ENCODE data around the gene AK8. TPM values are rescaled to one million over a fixed set of nuclear protein-coding genes. Genes with fewer than 3 reads are reported as not detected.

AK8 gene
- total RNA-seq, 1 donor from 2014 or later, result 0.13 TPM

DNA sequence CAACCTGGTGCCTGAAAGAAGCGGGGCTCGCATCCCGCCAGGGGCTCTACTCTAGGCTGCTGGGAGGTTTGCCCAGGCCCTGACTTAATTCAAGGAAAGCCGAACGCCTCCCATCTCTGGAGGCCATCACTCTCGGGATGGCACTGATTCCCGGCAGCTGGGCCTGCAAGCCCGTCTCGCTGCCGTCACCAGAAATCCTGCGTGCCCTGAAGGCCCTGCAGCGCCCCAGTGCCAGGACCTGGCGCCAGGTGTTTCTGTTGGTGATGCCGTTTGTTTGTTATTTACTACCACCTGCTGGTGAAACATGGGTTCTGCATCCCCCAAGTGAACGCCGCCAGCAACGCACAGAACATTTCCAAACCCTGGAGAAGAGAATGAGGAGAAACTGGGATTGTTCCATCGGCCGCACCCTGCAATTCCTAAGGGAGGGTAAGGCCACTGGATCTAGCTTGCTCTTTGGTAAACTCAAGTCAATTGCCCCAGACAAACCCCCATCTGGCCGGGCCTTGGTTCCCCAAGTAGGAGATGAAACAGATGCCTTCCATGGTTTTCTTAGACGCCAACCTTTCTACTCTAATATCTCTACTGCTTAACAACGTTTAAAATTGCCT is 77.9 kb downstream of the AK8 start:
- peak; percentile 82 for DNase-seq (ENCODE audit: low read depth)

DNA sequence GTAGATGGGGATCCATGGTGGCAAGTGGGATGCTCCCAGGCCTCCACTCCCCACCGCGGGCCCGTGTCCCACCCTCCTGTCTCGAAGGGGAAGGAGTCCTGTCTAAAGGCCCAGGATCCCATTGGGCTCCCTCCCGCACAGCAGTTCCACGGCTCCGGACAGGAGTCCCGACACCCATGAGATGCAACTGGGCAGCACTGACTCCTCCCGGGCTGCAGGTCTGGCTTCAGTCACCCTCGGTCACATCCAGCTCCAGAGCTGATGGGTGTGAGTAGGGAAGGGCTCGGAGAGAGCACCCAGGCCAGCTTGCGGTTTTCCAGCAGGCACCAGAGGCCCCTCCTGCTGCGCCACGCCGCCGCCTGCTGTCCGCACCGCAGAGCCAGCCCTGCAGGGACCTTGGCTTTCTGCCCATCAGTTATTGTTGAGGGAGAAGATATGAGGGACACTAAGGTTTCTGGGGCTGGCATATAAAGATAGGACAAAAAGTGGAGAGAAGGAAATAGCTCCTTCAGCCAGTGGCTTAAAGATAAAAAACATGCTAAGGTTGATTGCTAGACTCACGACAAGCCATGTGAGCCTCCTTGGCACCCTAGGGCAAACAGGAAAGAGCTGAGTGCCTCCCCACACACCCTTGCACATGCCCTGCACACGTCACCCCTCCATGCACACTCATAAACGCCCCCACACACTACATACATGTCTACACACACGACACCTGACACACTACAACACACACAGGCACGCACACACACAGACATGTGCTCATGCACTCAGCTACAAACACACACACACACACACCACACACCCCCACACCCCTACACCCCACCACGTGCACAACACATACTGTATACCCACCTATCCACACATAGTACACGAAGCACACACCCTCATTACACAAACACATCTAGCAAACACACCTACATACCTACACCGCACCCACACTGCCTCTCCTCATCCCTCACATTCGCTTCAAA is 79.0 kb downstream of the AK8 start:
- DNase-seq (ENCODE audit: low read depth), result no peak

DNA sequence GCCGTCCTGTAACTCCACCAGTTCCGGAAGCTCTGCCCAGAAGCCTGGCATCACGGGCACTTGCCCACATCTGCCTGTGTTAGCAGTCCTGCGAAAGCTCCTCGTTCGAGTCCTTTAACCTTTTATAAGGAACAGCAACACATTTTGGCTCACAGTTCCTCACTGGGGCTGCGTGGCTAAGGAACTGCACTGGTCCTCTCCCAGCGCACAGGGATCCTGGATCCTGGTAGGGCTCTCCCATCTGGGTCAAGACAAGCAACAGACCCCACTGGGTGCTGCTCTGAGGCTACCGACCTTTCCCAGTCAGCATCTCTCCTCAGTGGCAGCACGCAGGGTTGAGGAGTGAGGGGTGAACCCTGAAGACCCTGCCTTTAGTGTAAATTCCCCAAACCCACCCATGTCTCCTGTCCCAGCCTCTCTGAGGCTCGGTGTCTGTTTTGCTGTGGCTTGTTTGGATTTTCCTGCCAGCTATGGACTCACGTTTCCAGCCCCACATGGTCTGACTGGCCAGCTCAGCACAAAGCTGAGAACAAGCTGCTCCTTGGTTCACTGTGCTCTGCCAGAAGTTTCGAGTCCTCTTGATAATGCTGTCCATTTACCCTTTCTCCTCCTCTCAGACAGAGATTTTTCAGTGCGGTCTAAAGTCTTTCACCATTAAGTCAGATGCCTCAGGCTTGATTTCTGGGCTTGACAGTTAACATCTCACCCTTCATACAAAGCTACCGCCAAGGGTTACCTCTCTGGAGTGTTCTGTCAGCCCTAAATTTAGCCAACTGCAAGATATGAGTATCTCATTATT is 80.0 kb downstream of the AK8 start:
- DNase-seq (ENCODE audit: low read depth), result no peak

DNA sequence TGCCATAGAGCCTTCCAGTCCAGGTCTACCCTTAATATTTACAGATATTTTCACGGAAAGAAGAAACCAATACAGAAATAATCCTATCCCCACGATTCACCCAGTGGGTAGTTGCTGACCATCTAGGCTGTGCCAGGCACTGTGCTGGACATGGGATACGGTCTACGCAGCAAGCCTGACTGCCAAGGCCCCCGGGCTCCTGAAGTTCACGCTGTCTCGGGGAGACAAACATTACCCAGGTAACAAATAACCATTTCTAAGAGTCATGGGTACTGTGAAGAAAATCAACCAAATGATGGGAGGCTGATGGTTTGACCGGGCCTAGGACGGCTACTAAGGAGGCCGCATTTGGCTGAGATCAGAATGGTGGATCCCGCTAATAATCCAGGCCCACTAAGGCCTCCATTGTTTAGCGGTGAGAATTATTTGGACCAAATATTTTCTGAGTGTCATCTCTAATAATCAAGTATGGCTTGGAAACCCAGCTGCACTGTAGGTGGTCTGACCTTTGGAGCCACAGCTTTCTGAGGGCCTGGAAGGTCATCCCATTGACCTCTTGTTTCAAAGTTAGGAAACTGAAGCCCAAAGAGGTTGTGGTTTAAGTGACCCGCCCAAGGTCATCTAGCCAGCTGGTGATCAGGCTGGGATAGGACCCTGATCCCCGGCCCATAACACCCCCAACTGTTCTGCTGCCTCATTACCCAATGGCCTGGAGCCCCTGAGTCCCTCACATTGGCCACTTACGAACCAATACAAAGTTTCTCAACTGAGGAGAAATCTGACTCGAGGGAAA is 82.4 kb downstream of the AK8 start:
- DNase-seq (ENCODE audit: low read depth), result no peak

DNA sequence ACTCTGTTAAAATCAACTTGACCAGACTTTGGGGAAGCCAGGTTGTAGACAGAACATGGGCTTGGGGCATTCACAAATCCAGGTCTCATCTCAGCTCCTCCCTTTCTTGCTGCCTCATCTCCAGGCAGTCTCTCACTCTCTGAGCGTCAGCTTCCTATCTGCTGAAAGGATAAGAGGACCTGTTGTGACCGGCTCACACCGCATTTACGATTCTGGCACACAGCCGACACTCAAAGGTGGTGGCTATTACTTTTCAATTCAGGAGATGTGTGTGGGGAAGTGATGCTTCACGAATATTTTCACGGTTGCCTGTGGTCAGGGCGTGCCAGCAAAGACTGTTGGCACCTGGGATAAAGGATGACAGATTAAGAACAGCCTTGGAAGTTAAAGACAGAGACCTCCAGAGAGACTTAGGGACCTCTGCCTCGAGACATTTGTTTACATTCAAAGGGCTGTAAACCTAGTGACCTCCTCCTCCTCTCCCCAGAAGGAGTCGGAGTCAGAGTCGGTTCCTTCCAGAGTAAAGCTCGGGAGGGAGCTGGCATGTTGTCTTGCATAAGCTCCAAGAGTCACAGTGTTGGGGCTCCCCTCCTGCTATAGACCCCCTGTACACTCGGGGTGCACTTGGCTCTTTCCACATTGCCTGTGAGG is 83.2 kb downstream of the AK8 start:
- no peak for DNase-seq (ENCODE audit: low read depth)

DNA sequence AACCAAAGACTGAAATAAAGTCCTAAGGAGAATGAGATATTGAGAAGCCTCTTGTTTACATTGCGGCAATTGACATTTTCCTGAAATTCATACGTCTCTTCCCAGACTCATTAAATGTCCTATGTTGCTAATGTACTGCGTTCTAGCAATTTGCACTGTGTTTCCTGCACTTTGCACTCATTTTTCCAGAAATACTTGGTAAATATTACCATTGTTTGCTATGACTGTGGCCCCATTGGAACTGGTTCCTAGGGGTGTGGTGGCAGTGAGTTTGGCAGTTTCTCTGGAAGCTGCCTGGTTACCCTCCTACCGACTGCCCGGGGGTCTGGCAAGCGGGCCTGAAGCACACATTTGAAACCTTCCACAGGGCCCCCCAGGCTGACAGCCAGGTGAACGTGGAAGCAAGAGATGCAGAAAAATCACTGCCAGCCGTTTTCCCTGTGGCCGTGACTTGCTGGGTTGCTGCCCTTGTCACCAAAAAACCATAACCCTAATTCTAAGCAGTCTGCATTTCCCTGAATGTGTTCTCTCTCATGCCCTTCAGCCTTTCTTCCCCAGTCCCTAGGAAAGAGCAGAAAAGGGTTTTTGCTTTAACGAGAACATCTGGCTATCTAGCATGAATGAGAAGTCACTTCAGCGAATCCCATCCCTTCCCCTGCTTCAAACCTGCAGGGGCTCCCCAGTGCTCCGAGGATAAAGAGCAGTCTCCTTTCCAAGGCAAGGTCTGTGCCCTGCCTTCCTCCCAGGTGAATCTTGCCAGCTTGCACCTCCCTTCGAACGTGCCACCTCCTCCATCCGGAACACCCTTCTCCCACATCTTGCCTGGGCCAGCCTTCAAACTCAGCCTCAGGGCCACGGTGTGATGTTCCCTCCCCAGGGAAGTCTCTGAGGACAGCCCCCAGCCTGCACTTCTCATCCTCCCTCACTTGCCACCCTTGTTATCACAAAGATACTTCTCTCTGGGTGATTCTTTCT is 84.2 kb downstream of the AK8 start:
- DNase-seq (ENCODE audit: low read depth), result no peak

DNA sequence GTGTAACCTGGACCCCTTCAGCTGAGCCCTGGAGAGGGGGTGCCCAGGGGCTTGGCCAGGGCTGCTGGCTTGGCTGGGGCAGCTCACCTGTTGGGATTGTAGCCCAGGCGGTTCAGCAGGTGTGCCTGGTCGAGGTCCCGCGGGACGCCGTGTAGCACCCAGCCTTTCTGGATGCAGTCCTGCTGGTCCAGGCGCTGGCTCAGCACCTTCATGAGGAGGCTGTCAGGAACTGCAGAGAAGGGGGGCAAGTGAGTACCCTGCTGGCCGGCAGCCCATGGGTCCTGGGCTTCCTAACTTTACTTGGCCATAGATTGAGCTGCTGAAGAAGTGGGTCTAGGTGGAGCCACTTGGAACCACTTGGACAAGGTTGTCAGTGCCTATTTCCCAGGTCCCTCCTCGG is 85.5 kb downstream of the AK8 start:
- DNase-seq (ENCODE audit: low read depth), result no peak

DNA sequence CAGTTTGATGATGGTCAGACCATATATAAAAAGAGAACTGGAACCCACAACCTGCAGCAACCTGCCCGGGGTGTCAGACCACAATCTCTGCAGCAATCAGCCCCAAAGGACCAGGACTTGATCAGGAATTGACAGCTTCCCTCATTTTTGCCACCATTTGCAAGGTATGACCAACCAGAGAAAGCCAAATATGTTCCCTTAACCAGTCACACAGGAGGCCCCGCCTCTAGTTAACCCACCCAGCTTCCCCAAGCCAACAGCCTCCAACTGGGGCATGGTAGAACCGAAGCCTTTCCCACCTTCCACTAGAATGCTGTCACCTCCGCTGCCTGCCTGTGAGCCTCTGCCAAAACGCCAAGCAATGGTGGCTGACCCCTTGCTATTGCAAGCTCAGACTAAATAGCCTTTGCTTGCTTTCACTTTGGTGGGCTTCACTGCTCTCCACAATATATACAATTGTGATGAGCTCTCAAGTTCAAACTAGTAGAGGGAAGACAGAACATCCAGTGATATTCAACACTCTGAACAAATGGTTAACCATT is 86.3 kb downstream of the AK8 start:
- no peak for DNase-seq (ENCODE audit: low read depth)

DNA sequence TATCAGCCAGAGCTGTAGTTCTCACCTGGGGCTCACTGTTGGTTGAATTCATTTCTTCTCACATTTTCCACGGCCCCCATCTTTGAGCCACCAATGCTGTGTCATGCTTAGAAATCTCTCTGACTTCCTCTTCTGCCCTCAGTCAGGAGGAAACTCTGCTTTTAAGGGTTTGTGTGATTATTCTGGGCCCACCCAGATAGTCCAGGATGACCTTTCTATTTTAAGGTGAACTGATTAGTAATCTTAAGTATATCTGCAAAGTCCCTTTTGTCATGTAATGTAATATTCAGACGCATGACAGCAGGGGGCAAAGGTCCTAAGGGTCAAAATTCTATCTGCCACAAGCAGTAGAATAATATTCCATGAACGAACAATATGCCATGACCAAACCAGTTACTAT is 88.4 kb downstream of the AK8 start:
- no peak for DNase-seq (ENCODE audit: low read depth)

DNA sequence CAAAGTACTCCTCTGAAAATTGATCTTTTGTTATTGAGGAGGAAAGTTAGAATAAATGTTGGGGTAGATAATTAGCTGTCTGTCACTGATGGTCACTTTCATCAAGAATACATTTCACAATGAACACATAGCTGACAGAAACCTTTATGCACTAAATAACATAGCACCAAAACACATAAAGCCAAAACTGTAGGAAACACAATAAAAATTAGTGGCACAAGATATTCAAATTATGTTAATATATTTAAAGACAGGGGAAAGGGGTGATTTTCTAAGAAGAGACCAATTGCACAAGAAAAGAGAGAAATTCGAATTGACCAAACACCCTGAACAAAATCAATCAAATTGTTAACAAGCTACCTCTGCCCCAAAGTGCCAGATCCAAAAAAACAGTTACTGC is 89.7 kb downstream of the AK8 start:
- no peak for DNase-seq (ENCODE audit: low read depth)

DNA sequence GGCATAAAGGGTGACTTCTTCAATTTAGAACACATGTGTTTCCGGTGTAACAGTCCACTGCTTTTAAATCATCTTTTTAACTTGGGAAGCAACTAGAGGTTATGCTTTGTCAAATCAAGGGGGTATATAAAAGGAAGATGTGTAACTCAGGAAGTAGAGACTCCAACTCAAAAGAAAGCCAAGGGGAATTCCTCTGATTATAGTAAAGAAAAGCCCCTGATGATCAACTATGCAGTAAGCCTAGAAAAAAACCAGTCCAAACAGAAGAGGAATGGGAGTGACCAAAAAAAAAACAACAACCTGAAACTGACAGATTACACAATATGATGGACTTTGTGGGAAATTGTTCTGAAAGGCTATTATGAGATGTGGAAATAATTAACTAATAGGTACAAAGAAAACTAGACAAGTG is 90.3 kb downstream of the AK8 start:
- no peak for DNase-seq (ENCODE audit: low read depth)

DNA sequence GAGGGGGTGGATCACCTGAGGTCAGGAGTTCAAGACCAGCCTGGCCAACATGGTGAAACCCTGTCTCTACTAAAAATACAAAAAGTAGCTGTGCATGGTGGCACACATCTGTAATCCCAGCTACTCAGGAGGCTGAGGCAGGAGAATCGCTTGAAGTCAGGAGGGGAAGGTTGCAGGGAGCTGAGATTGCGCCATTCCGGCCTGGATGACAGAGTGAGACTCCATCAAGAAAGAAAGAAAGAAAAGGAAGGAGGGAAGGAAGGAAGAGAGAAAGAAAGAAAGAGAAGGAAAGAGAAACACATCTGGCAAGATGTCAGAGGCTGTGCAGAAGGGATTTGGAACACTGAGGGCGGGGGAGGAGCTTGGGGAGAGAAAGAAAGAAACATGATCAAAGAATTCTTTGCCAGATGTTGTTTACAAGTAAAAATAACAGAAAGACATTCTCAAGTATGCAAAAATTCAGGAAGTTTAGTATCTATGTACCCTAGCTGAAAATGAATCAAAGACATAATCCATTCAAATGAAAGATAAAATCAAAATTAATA is 93.7 kb downstream of the AK8 start:
- no peak for DNase-seq (ENCODE audit: low read depth)

DNA sequence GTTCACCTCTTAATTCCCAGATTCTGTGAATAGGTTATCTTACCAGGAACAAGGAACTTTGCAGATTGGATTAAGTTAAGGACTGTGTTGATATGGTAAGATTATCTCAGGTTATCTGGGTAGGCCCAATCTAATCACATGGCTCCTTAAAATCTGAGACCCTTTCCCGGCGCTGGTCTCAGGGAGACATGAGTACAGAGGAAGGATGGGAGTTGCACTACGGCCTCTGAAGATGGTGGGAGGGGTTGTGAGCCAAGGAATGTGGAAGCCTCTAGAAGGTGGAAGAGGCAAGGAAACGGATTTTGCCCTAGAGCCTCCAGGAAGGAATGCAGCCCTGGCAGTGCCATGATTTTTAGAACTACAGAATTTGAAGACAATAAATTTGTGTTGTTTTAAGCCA is 95.1 kb downstream of the AK8 start:
- no peak for DNase-seq (ENCODE audit: low read depth)

DNA sequence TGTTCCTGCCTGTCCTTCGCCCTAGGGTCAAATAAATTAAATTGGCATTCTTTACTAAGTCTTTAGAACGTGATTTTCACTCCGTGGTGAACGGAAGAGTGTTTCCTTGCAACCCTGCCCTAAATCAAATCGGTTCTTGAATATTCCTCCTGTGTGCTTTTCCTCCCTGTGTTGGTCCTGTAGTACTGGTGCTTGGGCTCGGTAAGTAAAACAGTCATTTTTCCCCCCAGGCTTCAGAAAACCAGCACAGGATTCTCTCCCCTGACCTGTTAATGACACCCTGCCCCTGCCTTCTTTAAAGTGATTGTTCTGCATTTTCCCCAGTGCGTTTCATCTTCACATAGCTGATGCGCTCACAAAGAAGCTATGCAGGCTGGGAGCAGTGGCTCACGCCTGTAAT is 96.0 kb downstream of the AK8 start:
- DNase-seq (ENCODE audit: low read depth), result no peak

DNA sequence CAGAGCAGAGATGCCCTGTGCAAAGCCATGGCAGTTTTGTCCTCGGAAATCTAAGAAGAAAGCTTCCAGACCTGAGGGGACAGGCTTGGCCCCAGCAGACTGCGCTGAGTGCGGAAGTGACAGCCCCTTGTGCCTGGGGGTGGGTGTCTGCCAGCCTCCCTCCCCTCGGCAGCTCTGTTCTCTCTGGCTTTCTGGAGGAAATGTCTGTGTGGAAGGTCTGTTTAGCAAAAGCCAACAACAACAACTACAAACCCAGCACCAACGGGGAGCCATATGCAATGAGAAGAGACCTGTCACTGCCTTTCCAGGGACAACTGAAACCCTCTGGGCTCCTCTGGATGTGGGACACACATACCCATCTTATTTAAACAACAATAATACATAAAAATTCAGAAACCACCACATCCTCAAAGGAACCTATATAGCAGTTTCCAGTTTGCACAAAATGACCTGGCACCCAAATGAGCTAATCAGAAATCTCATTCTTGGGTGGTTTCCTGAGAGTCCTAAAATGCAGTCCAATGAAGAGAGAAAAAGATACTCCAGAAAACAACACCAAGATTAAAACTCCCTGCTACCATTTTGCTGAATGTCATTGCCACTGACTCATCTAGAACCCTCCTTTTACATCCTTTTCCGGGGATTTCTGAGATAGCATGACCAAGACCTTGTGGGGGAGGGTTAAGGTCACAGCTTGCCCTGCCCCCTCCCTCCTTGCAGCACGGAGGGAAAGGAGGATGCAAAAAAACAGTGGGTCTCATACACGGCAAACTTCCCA is 97.7 kb downstream of the AK8 start:
- DNase-seq (ENCODE audit: low read depth), result no peak

DNA sequence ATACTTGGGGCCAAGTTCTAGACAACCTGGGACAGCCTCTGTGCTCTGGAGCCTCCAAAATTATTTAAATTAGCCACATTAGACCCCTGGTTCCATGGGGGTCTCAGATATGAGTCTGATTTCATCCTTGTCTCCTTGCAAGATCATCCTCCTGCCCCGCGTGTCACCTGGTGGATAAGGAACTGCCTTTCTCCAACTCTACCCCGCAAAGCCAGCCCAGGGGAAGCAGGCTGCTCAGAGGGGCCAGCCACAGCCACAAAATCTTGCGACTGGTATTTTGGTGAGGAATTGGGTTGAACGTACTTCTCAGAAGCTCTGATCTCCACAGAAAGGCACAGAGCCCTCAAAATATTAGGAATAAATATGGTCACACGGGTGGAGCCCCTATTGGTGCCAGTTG is 101.2 kb downstream of the AK8 start:
- no peak for DNase-seq (ENCODE audit: low read depth)

DNA sequence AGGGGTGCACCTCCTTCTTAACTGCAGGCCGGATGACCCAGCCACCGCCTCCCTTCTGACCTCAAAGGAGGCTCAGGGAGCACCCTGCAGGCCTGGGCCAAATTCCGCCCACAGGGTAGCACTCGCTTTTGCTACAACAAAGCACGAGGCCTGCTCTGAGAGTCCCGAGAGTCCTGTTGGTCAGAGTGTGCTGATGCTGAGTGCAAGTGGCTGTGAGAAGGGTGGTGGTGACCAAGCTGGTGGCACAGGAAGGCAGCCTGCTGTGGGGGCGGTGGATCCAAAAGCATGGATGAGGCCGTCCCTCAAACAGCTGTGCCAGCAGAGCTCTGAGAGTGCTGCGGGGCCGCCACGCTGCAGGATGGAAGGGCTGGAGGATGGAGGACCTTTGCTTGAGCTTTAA is 101.8 kb downstream of the AK8 start:
- no peak for DNase-seq (ENCODE audit: low read depth)

DNA sequence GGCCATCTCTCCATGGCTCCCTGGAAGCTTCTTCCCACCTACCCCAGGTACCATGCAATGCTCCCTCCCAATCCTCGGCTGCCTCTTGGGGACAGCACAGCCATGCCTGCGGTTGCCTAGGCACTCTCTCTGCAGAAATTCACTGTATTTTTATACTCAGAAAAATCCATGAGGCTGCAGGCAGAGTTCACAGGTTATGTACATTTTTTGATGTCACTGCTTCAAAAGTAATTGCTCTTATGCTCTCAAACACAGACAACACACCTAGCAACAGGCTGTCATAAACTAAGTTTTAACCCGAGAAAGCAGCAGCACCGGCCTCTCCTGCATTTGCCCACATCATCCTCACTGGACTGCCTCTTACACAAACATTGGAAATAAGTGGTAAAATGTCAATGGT is 102.4 kb downstream of the AK8 start:
- DNase-seq (ENCODE audit: low read depth), result no peak

Measured in myocyte (in vitro differentiated cells).